NCI-H226 (cell line): ENCODE measurements around the gene PLEKHG2.
A peak's percentile ranks its signal among the peaks of the same experiment; 100 is the strongest.

Experiments
- DNase-seq: peaks from one replicate; pipeline ENCODE4 v3.0.0-alpha.2; 2015

PLEKHG2 gene

DNA sequence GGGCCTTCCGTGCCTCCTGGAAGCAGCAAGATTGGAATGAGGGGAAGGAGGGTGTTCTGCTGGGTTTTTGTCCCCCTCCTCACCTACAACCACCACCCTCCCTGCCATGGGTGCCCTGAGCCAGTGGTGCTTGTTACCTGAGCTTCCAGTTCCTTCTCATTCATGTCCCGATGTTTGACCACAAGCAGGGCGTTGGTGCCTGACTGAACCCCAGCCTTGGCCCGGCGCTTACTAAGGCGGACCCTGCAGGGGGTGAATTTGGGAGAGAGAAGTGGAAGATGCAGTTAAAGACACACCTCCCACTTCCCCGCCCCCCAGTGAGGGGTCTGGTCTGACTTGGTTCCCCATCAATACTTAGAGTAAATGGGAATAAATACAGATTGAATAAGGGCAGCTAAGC lies 25.9 kb upstream of the PLEKHG2 start:
- DNase-seq = no peak

DNA sequence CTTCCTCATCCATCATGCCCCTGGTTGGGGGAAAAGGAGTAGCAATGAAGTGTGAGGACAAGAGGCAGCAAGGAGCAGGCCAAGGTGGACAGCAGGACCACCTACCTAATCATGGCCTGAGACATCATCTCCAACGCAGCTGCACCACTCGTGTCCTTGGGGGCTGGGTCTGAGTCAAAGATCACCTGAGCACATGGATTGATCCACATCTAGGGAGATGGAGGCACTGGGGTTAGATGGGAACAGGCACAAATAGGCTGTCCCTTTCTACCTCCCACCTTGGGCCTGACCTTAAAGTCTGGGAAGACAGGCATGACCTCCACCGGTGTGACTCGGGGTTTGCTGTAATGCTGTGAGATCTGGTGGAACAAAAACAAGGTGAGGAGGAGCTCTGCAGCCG lies 23.8 kb upstream of the PLEKHG2 start:
- no peak for DNase-seq

DNA sequence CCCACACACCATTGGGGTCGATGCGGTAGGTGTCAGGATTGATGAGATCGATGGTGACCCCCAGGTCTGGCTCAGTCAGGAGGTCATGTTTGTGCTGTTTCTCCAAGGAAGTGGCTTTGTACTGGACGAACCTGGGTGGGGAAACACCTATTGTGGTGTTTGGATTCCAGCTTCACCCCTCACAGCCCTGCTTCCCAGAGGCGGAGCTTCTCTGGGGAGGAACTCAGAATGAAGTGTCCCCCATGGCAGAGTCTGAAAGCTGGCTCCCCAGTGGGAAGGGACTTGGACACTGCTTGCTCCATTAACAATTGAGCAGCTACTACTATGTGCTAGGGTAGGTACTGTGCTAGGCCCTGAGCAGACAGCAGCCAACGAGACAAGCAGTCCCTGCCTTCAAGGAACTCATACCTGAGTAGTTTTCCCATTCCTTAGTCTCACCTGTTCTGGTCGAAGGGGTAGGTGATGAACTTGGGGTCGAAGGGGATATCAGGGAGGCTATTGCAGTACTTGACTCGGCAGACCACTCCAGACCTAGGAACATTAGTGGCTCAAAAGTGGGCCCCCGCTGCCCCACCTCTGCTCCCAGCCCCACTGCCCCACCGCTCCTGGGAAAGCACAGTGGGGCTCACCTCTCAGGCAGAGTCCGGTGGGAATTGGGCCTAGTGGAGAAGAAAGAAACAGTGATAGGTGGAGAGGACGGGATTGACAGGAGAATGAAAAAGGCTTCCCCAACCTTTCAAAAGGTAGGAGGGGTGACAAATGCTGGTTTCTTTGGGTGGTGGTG lies 22.6 kb upstream of the PLEKHG2 start:
- DNase-seq = no peak

DNA sequence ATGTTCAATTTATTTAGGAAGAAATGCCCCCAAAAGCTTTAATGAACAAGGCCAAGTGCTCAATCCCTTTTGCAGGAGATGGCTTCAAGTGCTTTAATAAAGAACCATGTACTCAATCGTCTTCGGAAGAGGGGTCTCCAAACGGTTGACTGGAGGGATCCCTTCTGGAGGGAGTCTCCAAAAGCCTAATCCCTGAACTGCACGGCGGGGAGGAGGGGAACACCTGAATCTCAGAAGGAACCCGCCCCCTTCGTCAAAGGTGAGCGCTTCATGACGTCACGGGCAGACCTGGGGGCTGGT lies 22.1 kb upstream of the PLEKHG2 start:
- DNase-seq = no peak

- peak; percentile 96 for DNase-seq
These were observed 21.6 kb upstream of the PLEKHG2 start, which contains the start of the genes MED29 and PAF1 for GRCh38 chr19:39390751-39391437. Gene MED29, plus strand, starts transcription at chr19:39391378. Its CDS starts 45 bp downstream, at chr19:39391423. Gene PAF1, minus strand, starts transcription at chr19:39391106. Its CDS starts 242 bp downstream, at chr19:39390864.

- peak; percentile 67 for DNase-seq
These were observed 14.8 kb upstream of the PLEKHG2 start for GRCh38 chr19:39397360-39398296.

DNA sequence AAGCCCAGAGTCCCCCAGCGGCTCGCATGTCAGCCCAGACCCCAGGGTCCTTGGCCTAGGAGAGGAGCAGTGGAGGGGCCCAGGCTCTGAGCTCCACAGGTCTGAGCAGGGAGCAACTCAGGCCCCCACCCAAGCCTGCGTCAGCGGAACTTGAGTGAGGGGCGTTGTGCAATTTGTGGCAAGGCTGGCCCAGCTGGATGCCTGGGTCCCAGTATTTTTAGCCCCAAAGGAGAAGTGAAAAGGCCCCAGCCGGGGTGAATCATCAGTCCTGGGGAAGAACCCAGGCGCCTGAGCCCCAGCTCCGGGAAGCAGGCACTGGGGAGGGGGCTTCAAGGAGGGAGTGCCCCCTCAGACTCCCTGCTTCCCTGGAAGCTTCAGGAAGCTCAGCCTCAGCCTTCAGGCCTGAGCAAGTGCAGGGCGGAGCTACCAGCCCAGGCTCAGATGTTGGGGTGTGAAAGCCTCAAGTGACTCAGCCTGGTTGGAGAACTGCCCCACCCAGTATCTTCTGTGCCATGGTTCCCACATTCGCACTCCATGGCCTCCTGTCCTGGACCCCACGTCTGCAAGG lies 14.1 kb upstream of the PLEKHG2 start:
- peak; percentile 73 for DNase-seq

- no peak for DNase-seq
These were observed 12.8 kb upstream of the PLEKHG2 start for GRCh38 chr19:39399668-39400050.

DNA sequence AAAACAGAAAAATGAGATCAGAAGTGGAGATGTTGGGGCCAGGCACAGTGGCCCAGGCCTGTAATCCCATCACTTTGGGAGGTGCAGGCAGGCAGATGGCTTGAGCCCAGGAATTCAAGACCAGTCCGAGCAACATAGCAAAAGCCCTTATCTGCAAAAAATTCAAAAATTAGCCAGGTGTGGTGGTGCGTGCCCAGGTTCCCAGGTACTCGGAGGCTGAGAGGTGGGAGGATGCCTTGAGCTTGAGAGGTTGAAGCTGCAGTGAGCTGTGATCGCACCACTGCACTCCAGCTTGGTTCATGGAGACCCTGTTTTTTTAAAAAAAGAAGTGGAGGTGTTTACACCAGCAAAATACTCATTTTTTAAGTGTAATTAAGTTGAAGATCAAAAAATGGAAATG lies 12.4 kb upstream of the PLEKHG2 start:
- DNase-seq = no peak

DNA sequence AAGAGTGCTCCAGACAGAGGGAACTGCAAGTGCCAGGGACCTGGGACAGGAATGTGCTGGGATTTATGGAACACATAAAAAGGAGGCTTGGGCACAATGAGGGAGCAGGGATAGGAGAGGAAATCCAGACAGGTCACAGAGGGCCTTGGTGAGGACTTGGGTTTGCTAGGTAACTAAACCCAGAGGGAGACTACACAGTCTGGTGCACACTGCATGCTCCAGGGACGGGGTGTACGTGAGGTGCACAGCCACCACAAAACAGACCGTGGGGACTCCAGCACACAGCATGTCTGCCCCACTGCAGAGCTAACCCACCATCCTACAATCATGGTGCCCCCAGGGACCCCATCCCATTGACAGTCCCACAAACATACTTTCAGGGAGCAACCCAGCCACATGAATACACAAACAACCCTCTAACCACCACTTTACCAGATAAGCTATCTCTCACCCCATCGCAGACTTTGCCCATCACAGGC lies 11.4 kb upstream of the PLEKHG2 start:
- no peak for DNase-seq

DNA sequence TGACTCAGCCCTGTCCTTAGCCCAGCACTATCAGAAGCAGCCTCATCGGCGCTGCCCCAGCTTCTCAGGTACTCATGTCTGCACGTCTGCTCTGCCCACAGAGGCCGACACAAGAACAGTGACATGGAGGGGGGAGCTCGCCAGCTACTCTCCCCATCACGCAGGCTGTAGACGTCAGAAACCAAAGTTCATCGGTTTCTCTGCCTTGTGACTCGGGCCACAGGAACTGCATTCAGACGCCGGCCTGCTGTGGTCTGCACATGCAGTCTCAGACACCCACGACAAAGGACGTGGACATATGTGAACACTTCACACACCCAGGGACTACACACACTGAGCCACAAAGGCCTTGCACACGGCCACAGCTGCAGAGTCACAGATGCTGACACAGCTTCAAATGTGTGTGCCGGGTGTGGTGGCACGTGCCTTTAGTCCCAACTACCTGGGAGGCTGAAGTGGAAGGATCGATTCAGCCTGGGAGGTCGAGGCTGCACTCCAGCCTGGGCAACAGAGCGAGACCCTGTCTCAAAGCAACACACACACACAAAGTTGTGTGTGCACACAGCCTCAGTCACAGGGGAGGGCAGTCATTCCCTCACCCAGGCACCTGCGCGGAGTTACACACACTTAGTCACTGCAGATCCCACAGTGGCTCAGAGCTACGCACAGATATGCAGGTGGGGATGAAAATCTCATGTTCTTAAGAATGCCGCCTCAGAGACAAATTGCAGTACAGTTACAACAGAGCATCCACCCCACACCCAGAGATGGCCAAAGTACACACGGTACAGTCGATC lies 10.7 kb upstream of the PLEKHG2 start:
- DNase-seq = peak; percentile 51

- peak; percentile 77 for DNase-seq
These were observed 9.8 kb upstream of the PLEKHG2 start for GRCh38 chr19:39402346-39403300.

DNA sequence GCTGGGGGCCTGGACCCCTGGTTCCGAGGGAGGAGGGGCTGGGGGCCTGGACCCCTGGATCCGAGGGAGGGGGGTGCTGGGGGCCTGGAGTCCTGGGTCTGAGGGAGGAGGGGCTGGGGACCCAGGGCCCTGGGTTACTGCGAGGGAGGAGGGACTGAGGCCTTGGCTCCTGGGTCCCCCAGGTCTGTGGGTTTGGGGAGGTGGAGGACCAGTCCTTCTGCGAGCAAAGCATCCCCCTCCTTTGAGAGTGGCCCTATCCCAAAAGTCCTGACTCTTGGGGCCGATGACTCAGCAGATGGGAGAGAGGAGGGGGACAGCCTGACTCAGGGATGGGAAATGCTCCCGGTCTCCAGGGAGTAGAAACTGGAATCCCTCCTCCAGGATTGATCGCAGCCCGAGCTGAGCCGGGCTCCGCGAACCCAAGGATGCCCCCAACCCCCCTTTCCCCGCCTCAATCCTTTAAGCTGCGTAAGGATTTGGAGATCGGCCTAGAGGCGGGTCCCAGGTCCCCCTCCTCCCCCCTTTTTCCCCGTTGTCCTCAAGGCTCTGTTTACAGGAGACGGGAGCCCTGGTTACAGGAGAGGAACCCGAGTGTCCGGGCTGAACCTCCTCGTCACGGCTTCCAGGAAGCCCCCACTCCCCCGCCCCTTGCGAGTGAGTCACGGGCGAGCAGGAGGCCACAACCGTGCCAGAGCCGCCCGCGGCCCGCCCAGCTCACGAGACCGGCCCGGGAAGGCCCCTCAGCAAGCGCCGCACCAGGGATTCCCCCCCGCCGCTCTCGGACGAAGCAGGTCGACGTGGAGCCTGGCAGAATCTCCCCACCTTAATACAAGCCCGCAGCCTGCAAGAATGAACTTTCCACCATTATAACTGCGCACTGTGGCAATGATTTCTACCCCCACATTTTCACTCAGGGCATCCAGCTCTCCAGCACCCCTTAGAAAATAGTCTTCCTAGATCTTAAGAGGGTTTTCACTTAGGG lies 8.8 kb upstream of the PLEKHG2 start:
- peak; percentile 97 for DNase-seq

DNA sequence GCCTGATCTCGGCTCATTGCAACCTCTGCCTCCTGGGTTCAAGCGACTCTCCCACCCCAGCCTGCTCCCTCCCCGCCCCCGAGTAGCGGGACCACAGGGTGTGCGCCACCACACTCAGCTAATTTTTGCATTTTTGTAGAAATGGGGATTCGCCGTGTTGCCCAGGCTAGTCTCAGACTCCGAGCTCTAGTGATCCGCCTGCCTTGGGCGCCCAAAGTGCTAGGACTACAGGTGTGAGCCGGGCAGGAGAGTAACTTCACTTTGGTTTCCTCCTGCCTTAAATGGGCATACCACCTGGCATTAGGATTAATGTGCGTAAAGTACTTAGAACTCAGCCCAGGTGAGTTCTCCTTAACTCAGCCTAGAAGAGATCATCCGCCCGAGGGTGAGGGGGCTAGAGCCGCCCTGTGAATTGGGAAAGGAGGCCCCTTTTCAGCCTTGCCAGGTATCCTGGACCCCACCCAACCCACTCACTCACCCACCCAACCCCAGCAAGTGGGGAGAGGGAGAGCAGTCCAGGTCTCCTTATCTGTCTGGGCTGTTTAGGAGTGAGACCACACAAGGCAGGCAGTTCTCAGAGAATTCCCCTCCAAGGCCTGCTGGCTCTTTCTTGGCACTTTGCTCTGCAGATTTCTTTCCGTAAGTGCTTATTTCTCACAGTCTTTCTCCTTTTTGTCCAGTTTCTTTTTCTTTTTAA lies 7.1 kb upstream of the PLEKHG2 start:
- no peak for DNase-seq

GRCh38 chr19:39405958-39406655 lies 6.4 kb upstream of the PLEKHG2 start:
- DNase-seq = no peak

- peak; percentile 48 for DNase-seq
These were observed 5.6 kb upstream of the PLEKHG2 start, which contains the start of gene ZFP36 for GRCh38 chr19:39406656-39407409. Gene ZFP36, plus strand, starts transcription at chr19:39406847. Its CDS starts 58 bp downstream, at chr19:39406905.

GRCh38 chr19:39407410-39407659 lies 5.1 kb upstream of the PLEKHG2 start:
- DNase-seq = no peak
